Gastrocnemius medialis (tissue), 4 donors: Measurements from ENCODE around the gene KCTD14.

ENCODE experiments used
- POLR2A ChIP-seq, 2 donors: fragments of 450-650 bp; IDR thresholded peaks; one replicate each; pipeline ENCODE4 v1.6.1; 2017; ENCODE audit warnings: antibody characterized with exemption in 2 of 2, mild to moderate bottlenecking in 2 of 2, moderate library complexity in 2 of 2
- TF ChIP-seq, protein P1 (sequence below), 5 experiments: fragments of 450-650 bp in 3 of 5; fragments of 200-600 bp in 2 of 5; sonication (generic) in 2 of 5; IDR thresholded peaks in 4 of 5; conservative IDR thresholded peaks in 1 of 5; 1 replicate in 4 of 5; 2 replicates in 1 of 5; pipeline ENCODE4 v1.5.1; 2016 to 2019; ENCODE audit warnings: antibody characterized with exemption in 5 of 5, mild to moderate bottlenecking in 3 of 5, moderate library complexity in 3 of 5

DNA sequence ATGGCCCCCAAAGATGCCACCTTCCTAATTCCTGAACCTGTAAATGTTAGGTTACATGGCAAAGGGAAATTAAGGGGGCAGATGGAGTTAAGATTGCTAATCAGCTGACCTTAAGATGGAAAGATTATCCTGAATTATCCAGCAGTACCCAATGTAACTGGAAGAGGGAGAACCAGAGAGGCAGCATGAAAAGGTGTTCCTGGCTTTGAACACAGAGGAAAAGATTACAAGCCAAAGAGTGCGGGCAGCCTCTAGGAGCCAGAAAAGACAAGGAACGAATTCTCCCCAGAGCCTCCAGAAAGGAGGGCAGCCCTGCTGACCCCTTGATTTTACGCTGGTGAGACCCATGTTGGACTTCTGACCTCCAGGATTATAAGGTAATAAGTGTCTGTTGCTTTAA is 25.5 kb upstream of the KCTD14 start:
- TF ChIP-seq, protein P1, sequence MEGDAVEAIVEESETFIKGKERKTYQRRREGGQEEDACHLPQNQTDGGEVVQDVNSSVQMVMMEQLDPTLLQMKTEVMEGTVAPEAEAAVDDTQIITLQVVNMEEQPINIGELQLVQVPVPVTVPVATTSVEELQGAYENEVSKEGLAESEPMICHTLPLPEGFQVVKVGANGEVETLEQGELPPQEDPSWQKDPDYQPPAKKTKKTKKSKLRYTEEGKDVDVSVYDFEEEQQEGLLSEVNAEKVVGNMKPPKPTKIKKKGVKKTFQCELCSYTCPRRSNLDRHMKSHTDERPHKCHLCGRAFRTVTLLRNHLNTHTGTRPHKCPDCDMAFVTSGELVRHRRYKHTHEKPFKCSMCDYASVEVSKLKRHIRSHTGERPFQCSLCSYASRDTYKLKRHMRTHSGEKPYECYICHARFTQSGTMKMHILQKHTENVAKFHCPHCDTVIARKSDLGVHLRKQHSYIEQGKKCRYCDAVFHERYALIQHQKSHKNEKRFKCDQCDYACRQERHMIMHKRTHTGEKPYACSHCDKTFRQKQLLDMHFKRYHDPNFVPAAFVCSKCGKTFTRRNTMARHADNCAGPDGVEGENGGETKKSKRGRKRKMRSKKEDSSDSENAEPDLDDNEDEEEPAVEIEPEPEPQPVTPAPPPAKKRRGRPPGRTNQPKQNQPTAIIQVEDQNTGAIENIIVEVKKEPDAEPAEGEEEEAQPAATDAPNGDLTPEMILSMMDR (IDR thresholded peaks at IDR 0.05 in 4 of 5, conservative IDR thresholded peaks at IDR 0.05 in 1 of 5), result no peak
- TF ChIP-seq POLR2A (IDR thresholded peaks at IDR 0.05), result no peak
